ENCODE data around the gene KMT2D. TPM values are rescaled to one million over a fixed set of nuclear protein-coding genes. Genes with fewer than 3 reads are reported as not detected.

KMT2D gene
- total and polyA plus RNA-seq, 2 of the 8 experiments (the other 6 are each of a cell fraction or from before 2014, with no cell fraction given), result 9.1 to 86.3 TPM

Other genes with a start within 250 kb of the KMT2D start
- 12.5 and 16.9 TPM in 2 replicates for gene CACNB3, start 242.3 kb downstream of the KMT2D start, total RNA-seq (2021; fragmentation: NEBNext Ultra II Directional; extraction: Animal tissue kit (Norgen Biotek cat#: 25700))
- gene CACNB3, start 242.3 kb downstream of the KMT2D start, polyA plus RNA-seq (2011; rRNA removed), result 16.0 and 18.4 TPM in 2 replicates
- gene DDX23, start 208.6 kb downstream of the KMT2D start, total RNA-seq (2021; fragmentation: NEBNext Ultra II Directional; extraction: Animal tissue kit (Norgen Biotek cat#: 25700)), result 98.1 and 107 TPM in 2 replicates
- gene DDX23, start 208.6 kb downstream of the KMT2D start, polyA plus RNA-seq (2011; rRNA removed), result 43.4 and 43.5 TPM in 2 replicates
- 15.8 and 16.2 TPM in 2 replicates for gene RND1, start 194.9 kb downstream of the KMT2D start, total RNA-seq (2021; fragmentation: NEBNext Ultra II Directional; extraction: Animal tissue kit (Norgen Biotek cat#: 25700))
- 17.1 and 17.8 TPM in 2 replicates for gene RND1, start 194.9 kb downstream of the KMT2D start, polyA plus RNA-seq (2011; rRNA removed)
- 65.1 and 75.6 TPM in 2 replicates for gene FKBP11, start 135.3 kb downstream of the KMT2D start, total RNA-seq (2021; fragmentation: NEBNext Ultra II Directional; extraction: Animal tissue kit (Norgen Biotek cat#: 25700))
- gene FKBP11, start 135.3 kb downstream of the KMT2D start, polyA plus RNA-seq (2011; rRNA removed), result 45.7 and 53.9 TPM in 2 replicates
- 250 and 251 TPM in 2 replicates for gene ARF3, start 103.3 kb downstream of the KMT2D start, total RNA-seq (2021; fragmentation: NEBNext Ultra II Directional; extraction: Animal tissue kit (Norgen Biotek cat#: 25700))
- gene ARF3, start 103.3 kb downstream of the KMT2D start, polyA plus RNA-seq (2011; rRNA removed), result 231 and 262 TPM in 2 replicates
- 0.25 and 0.26 TPM in 2 replicates for gene WNT10B, start 89.1 kb downstream of the KMT2D start, total RNA-seq (2021; fragmentation: NEBNext Ultra II Directional; extraction: Animal tissue kit (Norgen Biotek cat#: 25700))
- 1.8 and 1.9 TPM in 2 replicates for gene WNT10B, start 89.1 kb downstream of the KMT2D start, polyA plus RNA-seq (2011; rRNA removed)
- gene WNT1, start 82.5 kb downstream of the KMT2D start, total RNA-seq (2021; fragmentation: NEBNext Ultra II Directional; extraction: Animal tissue kit (Norgen Biotek cat#: 25700)), result not detected in 2 replicates
- gene WNT1, start 82.5 kb downstream of the KMT2D start, polyA plus RNA-seq (2011; rRNA removed), result not detected in 2 replicates
- gene DDN, start 61.4 kb downstream of the KMT2D start, total RNA-seq (2021; fragmentation: NEBNext Ultra II Directional; extraction: Animal tissue kit (Norgen Biotek cat#: 25700)), result 0.21 and 0.30 TPM in 2 replicates
- gene DDN, start 61.4 kb downstream of the KMT2D start, polyA plus RNA-seq (2011; rRNA removed), result 0.14 and 0.20 TPM in 2 replicates
- 36.3 and 38.6 TPM in 2 replicates for gene PRKAG1, start 42.0 kb downstream of the KMT2D start, total RNA-seq (2021; fragmentation: NEBNext Ultra II Directional; extraction: Animal tissue kit (Norgen Biotek cat#: 25700))
- gene PRKAG1, start 42.0 kb downstream of the KMT2D start, polyA plus RNA-seq (2011; rRNA removed), result 32.3 and 57.5 TPM in 2 replicates
- 7.0 and 7.5 TPM in 2 replicates for gene RHEBL1, start 9.2 kb upstream of the KMT2D start, total RNA-seq (2021; fragmentation: NEBNext Ultra II Directional; extraction: Animal tissue kit (Norgen Biotek cat#: 25700))
- gene RHEBL1, start 9.2 kb upstream of the KMT2D start, polyA plus RNA-seq (2011; rRNA removed), result 8.1 and 9.4 TPM in 2 replicates
- 0.11 and 0.13 TPM in 2 replicates for gene DHH, start 34.0 kb upstream of the KMT2D start, total RNA-seq (2021; fragmentation: NEBNext Ultra II Directional; extraction: Animal tissue kit (Norgen Biotek cat#: 25700))
- 0.03 and 0.09 TPM in 2 replicates for gene DHH, start 34.0 kb upstream of the KMT2D start, polyA plus RNA-seq (2011; rRNA removed)
- 47.7 and 49.6 TPM in 2 replicates for gene LMBR1L, start 50.1 kb upstream of the KMT2D start, total RNA-seq (2021; fragmentation: NEBNext Ultra II Directional; extraction: Animal tissue kit (Norgen Biotek cat#: 25700))
- gene LMBR1L, start 50.1 kb upstream of the KMT2D start, polyA plus RNA-seq (2011; rRNA removed), result 36.6 and 54.6 TPM in 2 replicates
- 2,092 and 2,144 TPM in 2 replicates for gene TUBA1B, start 70.6 kb upstream of the KMT2D start, total RNA-seq (2021; fragmentation: NEBNext Ultra II Directional; extraction: Animal tissue kit (Norgen Biotek cat#: 25700))
- 5,662 and 6,837 TPM in 2 replicates for gene TUBA1B, start 70.6 kb upstream of the KMT2D start, polyA plus RNA-seq (2011; rRNA removed)
- 283 and 290 TPM in 2 replicates for gene TUBA1A, start 128.3 kb upstream of the KMT2D start, total RNA-seq (2021; fragmentation: NEBNext Ultra II Directional; extraction: Animal tissue kit (Norgen Biotek cat#: 25700))
- 789 and 1,018 TPM in 2 replicates for gene TUBA1A, start 128.3 kb upstream of the KMT2D start, polyA plus RNA-seq (2011; rRNA removed)
- 504 and 533 TPM in 2 replicates for gene TUBA1C, start 204.3 kb upstream of the KMT2D start, total RNA-seq (2021; fragmentation: NEBNext Ultra II Directional; extraction: Animal tissue kit (Norgen Biotek cat#: 25700))
- gene TUBA1C, start 204.3 kb upstream of the KMT2D start, polyA plus RNA-seq (2011; rRNA removed), result 2,291 and 3,101 TPM in 2 replicates
- gene PRPH, start 234.4 kb upstream of the KMT2D start, total RNA-seq (2021; fragmentation: NEBNext Ultra II Directional; extraction: Animal tissue kit (Norgen Biotek cat#: 25700)), result 0.96 and 1.4 TPM in 2 replicates
- gene PRPH, start 234.4 kb upstream of the KMT2D start, polyA plus RNA-seq (2011; rRNA removed), result 0.79 and 1.1 TPM in 2 replicates

All from H1 (cell line).